NB4 (cell line): ENCODE results near the gene C1QTNF7.

ENCODE experiments used
- DNase-seq: peaks from one replicate; pipeline ENCODE4 v3.0.0; 2010; ENCODE audit warnings: low read depth
- H3K4me3 ChIP-seq: one replicate; pipeline ENCODE4 v1.5.1; 2011; ENCODE audit warnings: mild to moderate bottlenecking, low read depth, low read length, moderate library complexity
- CTCF ChIP-seq: IDR thresholded peaks from one replicate; pipeline ENCODE4 v1.5.1; 2012; ENCODE audit warnings: low read depth, low read length
- MAX ChIP-seq: IDR thresholded peaks from 2 replicates; pipeline ENCODE4 v1.6.1; 2011; ENCODE audit warnings: low read depth, low read length
- MYC ChIP-seq: IDR thresholded peaks from 2 replicates; pipeline ENCODE4 v1.6.1; 2011; ENCODE audit warnings: low read depth, low read length
- POLR2A ChIP-seq: IDR thresholded peaks from 2 replicates; pipeline ENCODE4 v1.6.1; 2011; ENCODE audit warnings: mild to moderate bottlenecking; ENCODE audit not compliant: insufficient read length; ENCODE audit errors: extremely low read depth

C1QTNF7 gene

GRCh38 chr4:15414551-15415091 is 13.2 kb upstream of the C1QTNF7 start:
- DNase-seq = no peak
- H3K4me3 ChIP-seq = no peak overlapping the region
- TF ChIP-seq MYC = no peak

GRCh38 chr4:15416357-15417232 is 11.2 kb upstream of the C1QTNF7 start:
- no peak overlapping the region for H3K4me3 ChIP-seq
- no peak for TF ChIP-seq MAX
- no peak for TF ChIP-seq POLR2A
- no peak for TF ChIP-seq MYC
- TF ChIP-seq CTCF = no peak
- no peak for DNase-seq

GRCh38 chr4:15417233-15417660 is 10.6 kb upstream of the C1QTNF7 start:
- no peak for DNase-seq
- H3K4me3 ChIP-seq = no peak overlapping the region
- TF ChIP-seq CTCF (no peak), POLR2A (no peak), MYC (no peak), MAX (no peak)

GRCh38 chr4:15418956-15419355 is 8.9 kb upstream of the C1QTNF7 start:
- no peak overlapping the region for H3K4me3 ChIP-seq
- DNase-seq = no peak
- no peak for TF ChIP-seq MYC
- TF ChIP-seq POLR2A = no peak
- no peak for TF ChIP-seq MAX
- no peak for TF ChIP-seq CTCF

- no peak overlapping the region for H3K4me3 ChIP-seq
- TF ChIP-seq MAX (no peak), POLR2A (no peak), MYC (no peak), CTCF (no peak)
- no peak for DNase-seq
These were observed 7.2 kb upstream of the C1QTNF7 start for GRCh38 chr4:15420642-15421041.

- DNase-seq = no peak
- TF ChIP-seq CTCF = no peak
- TF ChIP-seq MAX = no peak
- TF ChIP-seq POLR2A = no peak
- no peak for TF ChIP-seq MYC
- no peak overlapping the region for H3K4me3 ChIP-seq
These were observed 4.5 kb upstream of the C1QTNF7 start for GRCh38 chr4:15423285-15423711.
